Skeletal muscle tissue (tissue), 4 donors: ENCODE measurements around the gene TRPM3. TPM values are rescaled to one million over a fixed set of nuclear protein-coding genes. Genes with fewer than 3 reads are reported as not detected.

Experiments used
- H3K27ac ChIP-seq: one replicate; pipeline ENCODE4 v1.7.0; 2013; ENCODE audit warnings: mild to moderate bottlenecking, low read depth, low read length, inconsistent platforms
- H3K27me3 ChIP-seq, 3 donors: one replicate each; pipeline ENCODE4 v1.7.0; 2013; ENCODE audit warnings: low read length in 3 of 3; ENCODE audit not compliant: control insufficient read depth in 3 of 3, insufficient read depth in 3 of 3
- H3K36me3 ChIP-seq, 3 donors: one replicate each; pipeline ENCODE4 v1.7.0; 2013; ENCODE audit warnings: low read length in 3 of 3; ENCODE audit not compliant: control insufficient read depth in 3 of 3, insufficient read depth in 3 of 3
- H3K4me1 ChIP-seq, 3 donors: one replicate each; pipeline ENCODE4 v1.7.0; 2013; ENCODE audit warnings: low read length in 3 of 3, mild to moderate bottlenecking in 3 of 3; ENCODE audit not compliant: control insufficient read depth in 3 of 3, insufficient read depth in 3 of 3
- H3K4me3 ChIP-seq, 3 donors: one replicate each; pipeline ENCODE4 v1.7.0; 2013; ENCODE audit warnings: low read length in 3 of 3
- H3K9ac ChIP-seq, 3 donors: one replicate each; pipeline ENCODE4 v1.7.0; 2013; ENCODE audit warnings: low read length in 3 of 3, mild to moderate bottlenecking in 3 of 3, moderate library complexity in 2 of 3, low read depth in 1 of 3
- H3K9me3 ChIP-seq, 3 donors: one replicate each; pipeline ENCODE4 v1.7.0; 2013; ENCODE audit warnings: low read length in 3 of 3; ENCODE audit not compliant: control insufficient read depth in 3 of 3
- total RNA-seq: library from RNA; depleted of rRNA; stranded (reverse); fragments of >200 nt; gene quantifications from one replicate; pipeline ENCODE4 v1.2.3, GENCODE V29; 2014
- donor health status: Osteomylitis.

Gene TRPM3
- total RNA-seq, 1 donor from 2014 or later: 1.6 TPM

- Histone ChIP-seq H3K36me3 (no peaks in the 10 kb centered on the region), H3K9ac (no peak overlapping the region), H3K27me3 (no peaks in the 10 kb centered on the region), H3K9me3 (no peaks in the 10 kb centered on the region), H3K4me1 (no peaks in the 10 kb centered on the region), H3K4me3 (no peak overlapping the region), H3K27ac (no peak overlapping the region)
Measured at GRCh38 chr9:70888471-70888870, 232.9 kb downstream of the TRPM3 start.

DNA sequence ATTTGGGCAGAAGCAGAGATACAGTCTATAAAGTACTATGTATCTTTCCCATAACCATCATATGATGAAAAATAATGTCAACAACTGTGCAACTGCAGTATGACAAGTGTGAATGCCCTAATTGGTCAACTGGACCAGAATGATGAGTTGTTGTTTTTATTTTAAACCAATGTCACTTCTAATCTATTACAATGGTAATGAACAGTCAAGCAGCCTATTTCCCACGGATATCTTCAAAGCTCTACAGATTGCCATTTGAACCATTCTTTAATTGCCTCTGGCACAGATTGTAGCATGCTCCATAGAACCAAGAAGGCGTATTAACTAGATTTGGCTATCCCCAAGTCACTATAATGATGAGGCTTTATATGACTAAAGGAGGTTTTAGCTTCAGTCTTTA lies 233.6 kb downstream of the TRPM3 start:
- H3K4me1 ChIP-seq: no peaks in the 10 kb centered on the region
- H3K36me3 ChIP-seq: no peaks in the 10 kb centered on the region
- no peak overlapping the region for H3K27ac ChIP-seq
- H3K4me3 ChIP-seq: no peak overlapping the region
- no peaks in the 10 kb centered on the region for H3K27me3 ChIP-seq
- no peaks in the 10 kb centered on the region for H3K9me3 ChIP-seq
- H3K9ac ChIP-seq: no peak overlapping the region

DNA sequence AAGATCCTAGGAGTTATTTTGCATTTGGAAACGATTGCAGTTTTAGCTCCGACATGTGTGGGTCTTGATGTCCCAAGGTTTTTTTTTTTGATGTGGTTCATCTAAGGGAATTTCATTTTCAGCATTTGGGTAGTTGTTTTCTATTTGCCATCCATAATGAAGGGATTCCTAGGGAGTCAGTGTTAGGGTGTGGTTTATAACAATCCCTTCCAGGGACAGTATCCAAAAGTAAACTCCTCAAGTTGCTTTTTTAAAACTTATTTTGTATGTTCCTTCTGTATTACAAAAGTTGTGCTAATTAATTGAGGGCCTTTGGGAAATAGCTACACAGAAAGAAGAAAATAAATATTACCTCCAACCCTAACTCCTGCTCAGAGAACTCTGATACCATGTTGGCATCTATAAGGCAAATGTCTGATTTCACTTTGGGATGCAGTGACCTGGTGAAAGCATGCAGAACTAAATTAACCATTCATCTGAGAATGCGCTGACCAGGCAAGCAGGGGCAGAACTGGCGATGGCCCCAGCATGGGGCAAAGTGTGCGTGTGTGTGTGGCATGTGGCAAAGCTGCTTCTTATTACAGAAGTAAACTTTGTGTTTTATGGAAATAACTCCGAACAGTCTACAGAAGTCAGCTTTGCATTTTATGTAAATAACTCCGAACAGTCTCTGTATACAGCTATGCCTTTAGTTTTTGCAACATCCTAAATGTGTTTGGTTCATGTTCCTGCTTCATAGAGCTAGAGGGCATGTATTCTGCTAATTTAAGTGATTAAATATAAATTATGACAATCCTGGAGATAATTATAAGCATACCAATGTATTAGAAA lies 237.2 kb downstream of the TRPM3 start:
- Histone ChIP-seq H3K27ac (no peak overlapping the region), H3K27me3 (no peaks in the 10 kb centered on the region), H3K4me1 (no peaks in the 10 kb centered on the region), H3K9ac (no peak overlapping the region), H3K4me3 (no peak overlapping the region), H3K9me3 (no peaks in the 10 kb centered on the region), H3K36me3 (no peaks in the 10 kb centered on the region)

DNA sequence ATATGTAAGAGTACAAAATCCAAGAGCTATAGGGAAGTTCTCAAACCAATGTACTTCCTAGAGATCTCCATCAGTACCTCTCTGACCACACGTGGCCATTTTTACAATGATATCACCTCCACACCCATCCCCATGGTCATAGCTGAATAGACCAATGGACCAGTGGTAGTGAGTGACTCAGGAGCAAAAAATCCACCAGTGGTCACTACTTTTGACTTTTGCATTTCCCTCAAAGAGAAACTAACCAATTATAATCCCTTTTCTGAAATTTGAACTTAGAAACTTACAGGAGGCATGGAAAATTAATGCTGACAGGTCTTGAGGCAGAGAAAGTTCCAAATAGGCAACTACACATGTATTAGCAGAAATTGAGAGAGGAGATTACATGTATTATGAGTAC lies 238.4 kb downstream of the TRPM3 start:
- Histone ChIP-seq H3K4me1 (no peaks in the 10 kb centered on the region), H3K9ac (no peak overlapping the region), H3K27me3 (no peaks in the 10 kb centered on the region), H3K36me3 (no peaks in the 10 kb centered on the region), H3K4me3 (no peak overlapping the region), H3K27ac (no peak overlapping the region), H3K9me3 (no peaks in the 10 kb centered on the region)

- Histone ChIP-seq H3K9me3 (no peaks in the 10 kb centered on the region), H3K27ac (no peak overlapping the region)
Measured at GRCh38 chr9:70881333-70881732, 240.1 kb downstream of the TRPM3 start.

GRCh38 chr9:70880535-70880934 lies 240.9 kb downstream of the TRPM3 start:
- no peak overlapping the region for H3K4me3 ChIP-seq
- no peaks in the 10 kb centered on the region for H3K9me3 ChIP-seq
- no peaks in the 10 kb centered on the region for H3K36me3 ChIP-seq

More at GRCh38 chr9:70881333-70881732, 240.1 kb downstream of the TRPM3 start:
- no peak overlapping the region for H3K9ac ChIP-seq
- H3K36me3 ChIP-seq: no peaks in the 10 kb centered on the region
- no peak overlapping the region for H3K4me3 ChIP-seq
- H3K4me1 ChIP-seq: no peaks in the 10 kb centered on the region
- H3K27me3 ChIP-seq: no peaks in the 10 kb centered on the region

GRCh38 chr9:70878576-70878975 lies 242.8 kb downstream of the TRPM3 start:
- Histone ChIP-seq H3K4me3 (no peak overlapping the region), H3K9ac (no peak overlapping the region), H3K27ac (no peak overlapping the region), H3K36me3 (no peaks in the 10 kb centered on the region), H3K4me1 (no peaks in the 10 kb centered on the region), H3K9me3 (no peaks in the 10 kb centered on the region), H3K27me3 (no peaks in the 10 kb centered on the region)

More at GRCh38 chr9:70880535-70880934, 240.9 kb downstream of the TRPM3 start:
- H3K4me1 ChIP-seq: no peaks in the 10 kb centered on the region
- H3K27me3 ChIP-seq: no peaks in the 10 kb centered on the region
- H3K27ac ChIP-seq: no peak overlapping the region
- no peak overlapping the region for H3K9ac ChIP-seq

- no peaks in the 10 kb centered on the region for H3K27me3 ChIP-seq
- H3K4me1 ChIP-seq: no peaks in the 10 kb centered on the region
- H3K9ac ChIP-seq: no peak overlapping the region
- H3K4me3 ChIP-seq: no peak overlapping the region
- no peak overlapping the region for H3K27ac ChIP-seq
- H3K9me3 ChIP-seq: no peaks in the 10 kb centered on the region
- no peaks in the 10 kb centered on the region for H3K36me3 ChIP-seq
Measured at GRCh38 chr9:70874451-70874850, 247.0 kb downstream of the TRPM3 start.

GRCh38 chr9:70873506-70873905 lies 247.9 kb downstream of the TRPM3 start:
- Histone ChIP-seq H3K27ac (no peak overlapping the region), H3K9me3 (no peaks in the 10 kb centered on the region), H3K27me3 (no peaks in the 10 kb centered on the region), H3K4me3 (no peak overlapping the region), H3K9ac (no peak overlapping the region), H3K4me1 (peaks cover 0 to 3% (median 0%) of the 10 kb centered on the region in 3 donors), H3K36me3 (no peaks in the 10 kb centered on the region)

DNA sequence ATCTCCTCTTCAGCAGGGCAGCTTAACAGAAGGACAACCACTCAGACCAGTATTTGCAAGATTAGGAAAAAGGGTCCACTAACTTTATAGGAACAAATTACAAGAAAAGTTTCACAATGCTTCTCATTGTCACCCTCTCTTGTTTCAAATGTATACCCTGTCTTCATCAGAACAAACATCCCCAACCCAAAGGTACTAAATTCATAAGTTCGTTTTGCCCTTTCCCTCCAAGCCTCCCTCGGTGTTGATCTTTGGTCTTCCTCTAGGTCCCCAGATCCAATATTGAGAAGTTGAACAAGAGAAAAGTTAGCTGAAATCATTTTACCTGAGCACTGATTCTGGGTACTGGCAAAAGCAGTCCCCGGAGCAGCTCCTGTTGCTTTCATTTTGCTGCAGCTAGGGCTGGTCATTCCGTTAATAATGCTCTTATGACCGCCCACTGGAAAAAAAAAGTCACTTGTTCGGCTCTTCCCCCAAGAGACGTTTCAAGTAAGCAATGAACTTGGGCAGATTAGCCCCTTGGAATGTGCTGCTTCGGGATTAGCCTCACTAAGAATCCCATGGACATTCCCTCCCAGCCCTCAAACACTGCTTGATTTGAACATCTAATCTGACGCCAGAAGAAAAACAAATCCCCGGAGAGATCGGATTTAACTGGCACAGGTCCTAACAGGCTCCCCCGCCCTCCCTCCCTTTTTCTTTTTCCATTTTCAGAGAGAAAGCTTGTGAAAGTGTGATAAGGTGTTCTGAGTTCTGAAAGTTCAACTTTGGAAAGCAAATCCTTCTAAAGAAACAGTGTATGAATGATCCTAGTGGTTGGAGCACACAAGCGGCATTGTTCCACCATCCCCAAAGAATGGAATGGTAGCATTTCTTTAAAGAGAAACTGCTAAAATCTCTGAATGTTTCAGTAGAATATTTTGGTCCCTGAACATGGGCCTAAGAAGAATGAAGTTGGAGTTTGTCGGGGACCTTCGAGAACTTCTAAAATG lies 252.5 kb downstream of the TRPM3 start:
- no peak overlapping the region for H3K27ac ChIP-seq
- no peaks in the 10 kb centered on the region for H3K27me3 ChIP-seq
- peak overlapping the region; percentile 53 to 70 (median 55) for H3K4me3 ChIP-seq
- H3K4me1 ChIP-seq: peaks cover 0 to 3% (median 0%) of the 10 kb centered on the region in 3 donors
- peak overlapping the region in 2 of 3 donors; percentile 54 to 61 for H3K9ac ChIP-seq
- no peaks in the 10 kb centered on the region for H3K9me3 ChIP-seq
- no peaks in the 10 kb centered on the region for H3K36me3 ChIP-seq
